ENCODE data around the gene SH3BGRL.

DNA sequence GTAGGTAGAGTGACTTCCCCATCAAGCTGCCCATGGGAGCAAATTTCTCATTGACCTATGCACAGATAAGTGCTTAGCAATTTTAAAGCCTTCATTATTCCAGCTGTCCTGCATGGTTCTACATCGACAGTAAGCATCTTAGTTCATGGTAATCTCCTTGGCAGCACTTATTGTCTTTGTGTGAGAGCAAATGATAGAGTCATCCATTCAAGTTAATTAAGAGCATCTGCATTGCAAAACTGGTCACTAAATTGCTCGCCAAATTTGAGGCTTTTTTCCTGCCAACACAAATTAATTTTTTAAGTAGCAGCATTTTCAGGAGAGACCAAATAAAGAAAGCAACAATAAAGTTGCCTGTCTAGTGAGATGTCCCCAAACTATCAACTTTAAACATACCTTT, 76.7 kb downstream of the SH3BGRL start:
- TF ChIP-seq POLR2AphosphoS5 (IDR thresholded peaks at IDR 0.05; ENCODE audit: low read depth, low read length) = no peak
- TF ChIP-seq, protein P1, sequence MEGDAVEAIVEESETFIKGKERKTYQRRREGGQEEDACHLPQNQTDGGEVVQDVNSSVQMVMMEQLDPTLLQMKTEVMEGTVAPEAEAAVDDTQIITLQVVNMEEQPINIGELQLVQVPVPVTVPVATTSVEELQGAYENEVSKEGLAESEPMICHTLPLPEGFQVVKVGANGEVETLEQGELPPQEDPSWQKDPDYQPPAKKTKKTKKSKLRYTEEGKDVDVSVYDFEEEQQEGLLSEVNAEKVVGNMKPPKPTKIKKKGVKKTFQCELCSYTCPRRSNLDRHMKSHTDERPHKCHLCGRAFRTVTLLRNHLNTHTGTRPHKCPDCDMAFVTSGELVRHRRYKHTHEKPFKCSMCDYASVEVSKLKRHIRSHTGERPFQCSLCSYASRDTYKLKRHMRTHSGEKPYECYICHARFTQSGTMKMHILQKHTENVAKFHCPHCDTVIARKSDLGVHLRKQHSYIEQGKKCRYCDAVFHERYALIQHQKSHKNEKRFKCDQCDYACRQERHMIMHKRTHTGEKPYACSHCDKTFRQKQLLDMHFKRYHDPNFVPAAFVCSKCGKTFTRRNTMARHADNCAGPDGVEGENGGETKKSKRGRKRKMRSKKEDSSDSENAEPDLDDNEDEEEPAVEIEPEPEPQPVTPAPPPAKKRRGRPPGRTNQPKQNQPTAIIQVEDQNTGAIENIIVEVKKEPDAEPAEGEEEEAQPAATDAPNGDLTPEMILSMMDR (IDR thresholded peaks at IDR 0.05) = no peak
- TF ChIP-seq, protein P2, sequence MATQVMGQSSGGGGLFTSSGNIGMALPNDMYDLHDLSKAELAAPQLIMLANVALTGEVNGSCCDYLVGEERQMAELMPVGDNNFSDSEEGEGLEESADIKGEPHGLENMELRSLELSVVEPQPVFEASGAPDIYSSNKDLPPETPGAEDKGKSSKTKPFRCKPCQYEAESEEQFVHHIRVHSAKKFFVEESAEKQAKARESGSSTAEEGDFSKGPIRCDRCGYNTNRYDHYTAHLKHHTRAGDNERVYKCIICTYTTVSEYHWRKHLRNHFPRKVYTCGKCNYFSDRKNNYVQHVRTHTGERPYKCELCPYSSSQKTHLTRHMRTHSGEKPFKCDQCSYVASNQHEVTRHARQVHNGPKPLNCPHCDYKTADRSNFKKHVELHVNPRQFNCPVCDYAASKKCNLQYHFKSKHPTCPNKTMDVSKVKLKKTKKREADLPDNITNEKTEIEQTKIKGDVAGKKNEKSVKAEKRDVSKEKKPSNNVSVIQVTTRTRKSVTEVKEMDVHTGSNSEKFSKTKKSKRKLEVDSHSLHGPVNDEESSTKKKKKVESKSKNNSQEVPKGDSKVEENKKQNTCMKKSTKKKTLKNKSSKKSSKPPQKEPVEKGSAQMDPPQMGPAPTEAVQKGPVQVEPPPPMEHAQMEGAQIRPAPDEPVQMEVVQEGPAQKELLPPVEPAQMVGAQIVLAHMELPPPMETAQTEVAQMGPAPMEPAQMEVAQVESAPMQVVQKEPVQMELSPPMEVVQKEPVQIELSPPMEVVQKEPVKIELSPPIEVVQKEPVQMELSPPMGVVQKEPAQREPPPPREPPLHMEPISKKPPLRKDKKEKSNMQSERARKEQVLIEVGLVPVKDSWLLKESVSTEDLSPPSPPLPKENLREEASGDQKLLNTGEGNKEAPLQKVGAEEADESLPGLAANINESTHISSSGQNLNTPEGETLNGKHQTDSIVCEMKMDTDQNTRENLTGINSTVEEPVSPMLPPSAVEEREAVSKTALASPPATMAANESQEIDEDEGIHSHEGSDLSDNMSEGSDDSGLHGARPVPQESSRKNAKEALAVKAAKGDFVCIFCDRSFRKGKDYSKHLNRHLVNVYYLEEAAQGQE (IDR thresholded peaks at IDR 0.05; ENCODE audit: insufficient read depth in 1 of 2, low read depth in 2 of 2, low read length in 1 of 2) = no peak
- TF ChIP-seq SIN3A (IDR thresholded peaks at IDR 0.05; ENCODE audit: borderline replicate concordance, insufficient read depth, low read depth, low read length) = no peak

All from Panc1 (cell line).